GM19395 (cell line): ENCODE measurements around the gene SRBD1.

ENCODE experiments used
- ATAC-seq: cut with Tn5 transposase; IDR thresholded peaks from one replicate; pipeline ENCODE4 v1.9.1; 2021; ENCODE audit warnings: mild to moderate bottlenecking, moderate library complexity; ENCODE audit not compliant: unreplicated experiment

SRBD1 gene, protein sequence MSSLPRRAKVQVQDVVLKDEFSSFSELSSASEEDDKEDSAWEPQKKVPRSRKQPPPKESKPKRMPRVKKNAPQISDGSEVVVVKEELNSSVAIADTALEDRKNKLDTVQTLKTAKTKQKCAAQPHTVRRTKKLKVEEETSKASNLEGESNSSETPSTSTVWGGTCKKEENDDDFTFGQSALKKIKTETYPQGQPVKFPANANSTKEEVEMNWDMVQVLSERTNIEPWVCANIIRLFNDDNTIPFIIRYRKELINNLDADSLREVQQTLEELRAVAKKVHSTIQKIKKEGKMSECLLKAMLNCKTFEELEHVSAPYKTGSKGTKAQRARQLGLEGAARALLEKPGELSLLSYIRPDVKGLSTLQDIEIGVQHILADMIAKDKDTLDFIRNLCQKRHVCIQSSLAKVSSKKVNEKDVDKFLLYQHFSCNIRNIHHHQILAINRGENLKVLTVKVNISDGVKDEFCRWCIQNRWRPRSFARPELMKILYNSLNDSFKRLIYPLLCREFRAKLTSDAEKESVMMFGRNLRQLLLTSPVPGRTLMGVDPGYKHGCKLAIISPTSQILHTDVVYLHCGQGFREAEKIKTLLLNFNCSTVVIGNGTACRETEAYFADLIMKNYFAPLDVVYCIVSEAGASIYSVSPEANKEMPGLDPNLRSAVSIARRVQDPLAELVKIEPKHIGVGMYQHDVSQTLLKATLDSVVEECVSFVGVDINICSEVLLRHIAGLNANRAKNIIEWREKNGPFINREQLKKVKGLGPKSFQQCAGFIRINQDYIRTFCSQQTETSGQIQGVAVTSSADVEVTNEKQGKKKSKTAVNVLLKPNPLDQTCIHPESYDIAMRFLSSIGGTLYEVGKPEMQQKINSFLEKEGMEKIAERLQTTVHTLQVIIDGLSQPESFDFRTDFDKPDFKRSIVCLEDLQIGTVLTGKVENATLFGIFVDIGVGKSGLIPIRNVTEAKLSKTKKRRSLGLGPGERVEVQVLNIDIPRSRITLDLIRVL

DNA sequence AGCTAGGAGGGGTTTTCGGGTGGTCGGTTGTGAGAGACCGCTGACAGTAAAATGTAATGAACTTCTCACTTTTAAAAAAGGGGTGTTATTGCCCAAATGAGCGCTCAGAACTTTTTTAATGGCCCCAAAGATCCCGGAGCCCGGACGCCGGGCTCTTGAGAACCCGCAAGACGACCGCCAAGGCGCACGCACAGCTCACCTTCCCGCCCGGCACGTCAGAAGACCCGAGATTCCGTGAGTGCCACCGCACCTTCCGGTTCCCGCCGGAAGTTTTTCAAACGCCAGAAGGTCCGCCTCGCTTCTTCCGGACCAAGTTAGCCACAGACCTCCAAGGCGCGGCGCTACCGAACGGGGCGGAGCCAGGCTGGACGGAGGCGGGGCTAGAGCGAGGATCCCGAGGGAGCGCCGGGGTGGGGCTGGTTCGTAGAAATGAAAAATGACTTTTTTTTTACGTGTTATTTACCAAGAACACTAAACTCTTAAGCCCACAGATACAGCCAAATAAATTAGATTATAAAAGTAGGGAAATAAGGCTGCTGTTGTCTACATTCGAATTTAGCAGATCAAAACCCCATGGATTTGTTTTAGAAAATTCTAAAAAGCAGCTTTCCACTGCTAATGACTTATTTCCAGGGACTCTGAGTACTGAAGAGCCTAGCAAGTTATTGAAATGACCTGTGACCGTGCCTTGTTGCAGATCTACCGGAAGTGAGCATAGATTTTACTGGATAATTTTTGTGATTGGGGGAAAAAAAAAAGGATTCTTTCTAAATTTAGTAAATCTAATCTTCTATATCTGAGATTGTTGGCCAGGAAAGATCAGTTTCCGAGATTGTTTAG lies at the start of gene SRBD1:
SRBD1 (minus strand) TSS at position 248 of the 840 bp plus-strand sequence. CDS start 5,826 bp downstream, outside the sequence.
- ATAC-seq = peak; percentile 88

DNA sequence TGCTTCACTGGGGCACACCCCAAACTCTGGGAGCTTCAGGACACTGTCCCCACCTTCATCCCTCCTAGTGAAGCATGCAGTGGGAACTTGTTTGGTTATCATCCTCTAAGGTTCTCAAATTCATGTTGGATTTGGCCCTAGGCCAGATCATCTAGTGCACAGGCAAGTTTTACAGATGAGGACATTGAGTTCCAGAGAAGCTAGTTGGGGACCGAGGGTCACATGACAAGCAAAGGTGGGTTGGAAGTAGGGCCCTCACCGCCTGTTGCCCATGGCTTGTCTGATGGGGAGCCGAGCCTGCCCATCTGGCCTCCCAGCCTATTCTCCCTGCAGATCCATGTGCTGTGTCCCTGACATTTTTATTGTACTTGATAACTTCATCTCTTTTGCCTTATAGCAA lies 43.2 kb upstream of the SRBD1 start:
- no peak for ATAC-seq

DNA sequence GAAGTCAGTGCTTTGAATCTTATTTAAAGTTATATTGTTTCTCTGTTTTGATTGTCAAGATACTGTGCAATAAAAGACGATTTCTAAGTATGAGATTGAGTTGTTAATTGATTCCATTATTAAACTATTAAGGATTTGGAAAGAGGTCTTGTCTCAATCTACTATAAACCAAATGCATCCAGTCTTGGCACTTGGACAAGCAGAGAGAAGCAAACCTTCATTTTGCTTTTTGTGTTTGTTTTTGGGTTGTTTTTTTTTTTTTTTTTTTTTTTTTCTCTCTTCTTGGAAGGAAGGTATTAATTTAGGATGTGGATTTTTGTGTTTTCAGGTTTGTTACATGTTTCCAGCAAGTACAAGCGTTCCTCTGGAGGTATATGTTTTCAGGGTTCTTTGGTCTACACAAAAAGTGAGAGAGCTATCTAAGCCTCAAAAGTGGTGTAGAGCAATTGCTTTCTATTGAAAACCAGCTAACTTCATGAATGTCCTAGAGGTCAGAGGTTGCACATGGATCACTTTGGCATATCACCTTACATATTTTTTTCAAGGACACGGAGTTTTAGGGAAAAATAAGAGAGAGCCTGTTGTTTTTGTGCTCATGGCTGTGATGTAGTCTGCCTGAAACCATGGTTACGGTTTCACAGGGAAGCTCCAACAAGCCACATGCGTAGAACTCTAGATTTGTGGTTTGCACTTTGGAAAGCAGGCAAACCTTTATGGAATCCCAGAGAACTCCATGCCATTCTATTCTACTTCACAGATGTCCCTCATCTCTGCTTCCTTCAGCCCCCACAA lies 42.3 kb upstream of the SRBD1 start:
- ATAC-seq = no peak

DNA sequence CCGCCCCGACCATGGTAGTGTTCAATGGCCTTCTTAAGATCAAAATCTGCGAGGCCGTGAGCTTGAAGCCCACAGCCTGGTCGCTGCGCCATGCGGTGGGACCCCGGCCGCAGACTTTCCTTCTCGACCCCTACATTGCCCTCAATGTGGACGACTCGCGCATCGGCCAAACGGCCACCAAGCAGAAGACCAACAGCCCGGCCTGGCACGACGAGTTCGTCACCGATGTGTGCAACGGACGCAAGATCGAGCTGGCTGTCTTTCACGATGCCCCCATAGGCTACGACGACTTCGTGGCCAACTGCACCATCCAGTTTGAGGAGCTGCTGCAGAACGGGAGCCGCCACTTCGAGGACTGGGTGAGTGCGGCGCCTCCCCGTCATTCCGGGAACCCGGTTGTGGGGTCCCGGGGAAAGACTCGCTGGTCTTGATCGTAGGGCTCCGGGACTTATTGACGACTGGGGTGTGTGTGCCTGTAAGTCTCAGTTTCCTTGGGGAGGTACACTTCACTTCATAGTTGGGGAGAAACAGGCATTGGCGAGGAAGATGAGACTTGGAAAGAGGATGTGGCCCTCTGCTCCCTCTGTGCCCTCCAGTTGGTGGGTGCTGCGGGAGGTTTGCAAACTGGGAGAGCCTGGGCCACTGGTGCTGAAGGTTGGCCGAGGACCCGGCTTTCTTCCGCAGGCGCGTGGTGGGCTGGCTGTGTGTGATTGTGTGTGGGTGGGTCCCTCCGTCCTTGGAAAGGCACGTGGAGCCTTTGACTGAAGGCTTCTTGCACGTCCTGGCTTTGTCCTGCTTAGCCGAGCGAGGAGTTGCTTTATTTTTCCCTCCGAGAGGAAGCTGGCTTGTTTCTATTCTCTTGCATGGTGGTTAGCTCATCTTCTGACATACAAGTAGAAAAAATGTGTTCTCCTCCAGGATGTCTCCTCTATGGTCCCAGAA lies 41.3 kb upstream of the SRBD1 start:
- no peak for ATAC-seq

DNA sequence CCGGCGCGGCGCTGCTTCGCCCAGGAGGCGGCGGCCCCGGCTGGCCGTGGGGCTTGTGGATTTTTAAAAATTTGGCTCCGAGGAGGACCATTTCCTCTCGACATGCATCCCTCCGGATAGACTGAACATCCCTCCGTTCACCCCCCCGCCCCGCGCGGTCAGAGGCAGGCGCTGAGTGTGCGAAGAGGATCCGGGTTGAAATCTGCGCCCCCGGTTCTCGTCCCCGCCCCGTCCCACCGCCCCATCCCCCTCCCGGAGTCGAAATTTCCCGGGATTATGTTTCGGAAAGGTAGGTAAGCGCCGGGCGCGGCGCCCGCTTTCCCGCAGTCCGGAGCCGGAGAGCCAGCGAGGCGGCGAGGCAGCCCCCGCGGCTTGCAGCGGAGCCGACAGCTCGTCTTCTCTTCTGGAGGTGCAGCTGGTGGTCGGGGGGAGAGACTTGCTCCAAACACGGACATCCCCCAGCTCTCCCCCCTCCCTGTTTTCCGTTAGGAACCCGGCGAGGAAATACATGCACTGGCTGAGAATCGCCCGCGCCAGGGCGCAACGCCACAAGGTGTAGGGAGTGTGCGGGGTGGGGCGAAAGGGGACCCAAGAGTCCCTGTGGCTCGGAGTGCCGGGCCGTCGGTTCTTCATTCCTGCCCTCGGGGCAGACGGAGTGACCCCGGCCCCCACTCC lies 40.5 kb upstream of the SRBD1 start, which contains the start of gene PRKCE:
PRKCE (plus strand) TSS at position 261 of the 675 bp plus-strand sequence.
- ATAC-seq = peak; percentile 18

DNA sequence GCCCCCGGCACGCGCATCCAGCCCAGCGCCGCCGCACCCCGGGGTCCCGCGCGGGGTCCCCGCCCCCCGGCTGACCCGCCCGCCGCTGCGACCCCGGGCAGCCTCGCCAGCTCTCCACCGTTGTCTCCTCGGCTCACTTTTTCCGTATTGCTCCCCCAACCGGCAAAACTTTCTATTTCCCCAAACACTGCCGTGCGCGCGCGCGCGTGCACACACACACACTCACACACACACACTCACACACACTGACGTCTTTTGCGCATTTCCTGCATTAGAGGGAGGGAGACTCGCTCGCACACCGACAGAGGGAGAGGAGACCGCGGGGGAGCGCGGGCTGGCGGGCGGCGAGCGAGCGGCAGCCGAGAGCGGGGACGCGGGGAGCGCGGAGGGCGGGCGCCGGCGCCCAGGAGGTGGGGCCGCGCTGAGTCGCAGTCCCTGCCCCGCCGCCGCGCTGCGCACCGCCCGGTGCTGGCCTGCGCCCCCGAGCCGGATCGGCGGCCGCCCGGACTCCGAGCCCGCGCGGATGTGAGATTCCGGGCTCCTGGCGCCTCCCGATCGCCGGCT lies 39.9 kb upstream of the SRBD1 start:
- peak; percentile 77 for ATAC-seq

DNA sequence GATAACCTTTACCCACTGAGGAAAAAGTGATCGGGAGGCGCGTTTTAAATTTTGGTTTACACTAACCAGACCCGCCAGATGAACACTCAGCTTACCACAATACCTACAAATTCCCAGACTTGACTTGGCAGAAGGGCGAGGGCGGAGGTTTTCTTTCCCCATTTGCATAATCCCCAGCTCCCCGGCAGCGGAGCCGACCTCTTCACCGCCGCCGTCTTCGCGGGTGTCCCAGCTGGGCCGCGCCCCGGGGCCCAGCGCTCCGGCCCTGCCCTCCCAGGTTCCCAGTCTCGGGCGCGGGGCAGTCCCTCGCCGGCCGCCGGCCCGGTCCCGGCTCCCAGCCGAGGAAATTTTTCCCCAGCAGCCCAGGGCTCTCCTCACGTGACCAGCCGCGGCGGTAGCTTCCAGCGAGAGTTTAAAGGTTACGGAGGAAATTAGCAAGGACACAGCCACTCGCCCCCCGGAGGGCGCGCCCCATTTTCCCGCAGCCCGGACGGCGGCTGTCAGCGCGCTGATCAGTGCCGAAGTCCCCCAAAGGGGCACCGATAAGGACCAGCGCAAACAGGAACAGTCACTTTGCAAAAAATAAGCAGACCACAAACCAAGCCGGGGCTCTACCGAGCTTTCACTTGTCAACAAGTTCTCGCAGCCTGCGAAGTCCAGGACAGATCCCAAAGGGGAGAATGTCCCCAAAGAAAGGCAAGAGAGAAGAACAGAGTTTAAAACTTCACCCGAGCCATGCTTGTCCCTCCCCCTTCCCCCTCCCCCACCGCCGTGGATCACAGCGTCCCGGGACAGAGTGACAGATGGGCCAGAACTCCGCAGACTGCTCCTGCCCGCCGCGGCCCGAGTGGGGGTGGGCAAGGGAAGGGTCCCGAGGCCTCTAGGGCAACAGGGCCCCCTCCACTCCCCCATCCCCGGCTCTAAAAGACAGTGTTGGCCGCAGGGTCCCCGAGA lies 39.1 kb upstream of the SRBD1 start:
- ATAC-seq = peak; percentile 33

DNA sequence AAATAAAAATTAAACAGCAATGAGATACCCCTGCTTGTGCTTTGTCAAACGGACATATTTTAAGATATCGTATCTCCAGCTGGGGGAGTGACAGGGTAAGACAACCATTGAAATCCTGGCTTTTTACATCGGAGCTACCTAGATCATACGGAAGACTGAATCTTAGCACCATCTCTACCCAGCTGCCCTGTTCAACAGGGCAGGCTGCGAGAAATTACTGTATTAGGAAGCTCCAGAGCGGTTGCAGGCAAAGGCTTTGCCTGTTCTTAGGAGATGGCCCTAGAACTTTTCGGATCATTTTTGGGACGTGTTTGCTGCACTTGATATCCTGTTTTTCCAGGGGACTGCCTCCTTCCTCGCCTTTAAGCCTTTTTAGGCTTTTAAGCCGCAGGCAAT lies 38.4 kb upstream of the SRBD1 start:
- ATAC-seq = no peak

DNA sequence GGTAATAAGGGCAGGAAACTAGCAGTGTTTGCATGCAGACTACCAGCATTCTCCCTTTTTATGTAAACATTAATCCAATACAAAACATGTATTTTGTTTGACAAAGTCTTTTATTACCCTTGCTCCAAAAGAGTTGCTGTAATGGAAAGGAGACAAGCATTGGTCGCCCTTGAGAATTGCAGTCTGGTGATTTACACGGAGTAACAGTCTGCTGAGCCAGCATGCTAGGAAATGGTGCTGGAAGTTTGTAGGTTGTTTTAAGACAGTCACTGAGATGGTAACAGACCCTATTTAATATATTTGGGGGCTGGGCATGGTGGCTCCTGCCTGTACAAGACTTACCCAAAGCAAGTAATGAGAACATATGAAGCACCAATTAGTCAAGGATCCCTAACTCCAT lies 37.6 kb upstream of the SRBD1 start:
- ATAC-seq = no peak

DNA sequence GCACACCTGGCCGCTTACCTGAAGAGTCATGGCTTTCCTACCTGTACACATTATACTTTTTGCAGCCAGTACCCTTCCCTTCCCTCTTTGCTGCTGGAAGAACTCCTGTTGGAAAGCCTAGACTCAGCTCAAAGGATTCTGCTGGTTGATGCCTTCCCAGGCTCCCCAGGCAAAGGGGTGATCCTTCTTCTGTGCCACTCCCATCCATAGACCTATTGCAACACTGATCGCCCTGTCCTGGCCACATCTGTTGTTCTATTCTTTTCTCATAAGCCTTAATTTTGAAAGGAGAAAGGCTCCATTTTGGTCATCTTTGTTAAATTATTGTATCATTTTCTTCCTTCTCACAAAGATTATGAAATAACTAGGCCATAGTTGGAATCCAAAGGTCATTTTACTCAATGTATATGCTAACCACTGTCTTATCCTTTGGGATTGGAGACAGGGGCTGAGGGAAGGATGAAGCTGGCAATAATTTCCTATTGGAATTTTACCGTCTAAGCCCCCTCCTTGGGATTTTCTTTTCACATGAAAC lies 37.0 kb upstream of the SRBD1 start:
- no peak for ATAC-seq

DNA sequence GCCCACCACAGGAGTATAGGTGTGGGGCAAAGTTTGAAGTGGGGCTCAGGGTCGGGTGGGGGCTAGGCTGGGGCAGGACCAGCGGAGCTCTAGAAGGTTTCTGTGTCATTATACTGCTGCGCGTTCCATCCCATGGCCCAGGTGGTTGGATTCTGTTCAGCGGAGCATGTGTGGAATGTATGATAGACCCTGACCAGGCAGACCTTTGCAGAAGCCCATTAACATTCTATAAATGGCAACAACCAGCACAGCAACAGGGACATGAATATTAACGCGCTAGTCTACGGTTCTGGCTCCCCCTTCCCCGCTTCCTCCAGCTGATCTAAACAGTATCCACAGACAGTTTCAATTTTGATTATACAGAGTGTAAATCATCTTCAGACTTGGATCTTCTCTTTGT lies 36.3 kb upstream of the SRBD1 start:
- no peak for ATAC-seq

DNA sequence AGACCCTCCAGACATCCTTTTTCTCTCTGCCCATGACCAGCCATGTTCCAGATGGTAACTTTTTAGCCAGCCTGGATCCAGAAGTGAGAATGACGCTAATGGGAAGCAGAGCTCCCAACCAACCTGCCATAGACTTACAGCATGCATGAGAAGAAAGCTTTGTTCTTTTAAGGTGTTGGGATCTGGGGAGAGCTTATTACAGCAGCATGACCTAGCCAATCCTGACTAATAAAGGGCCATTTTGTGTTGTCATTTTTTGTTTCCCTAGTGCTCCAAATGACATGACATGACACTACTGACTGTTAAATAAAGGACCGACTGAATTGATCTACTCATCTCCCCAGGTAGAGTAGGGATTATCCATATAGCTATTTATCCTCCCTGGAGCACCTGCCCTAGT lies 35.2 kb upstream of the SRBD1 start:
- ATAC-seq = no peak

DNA sequence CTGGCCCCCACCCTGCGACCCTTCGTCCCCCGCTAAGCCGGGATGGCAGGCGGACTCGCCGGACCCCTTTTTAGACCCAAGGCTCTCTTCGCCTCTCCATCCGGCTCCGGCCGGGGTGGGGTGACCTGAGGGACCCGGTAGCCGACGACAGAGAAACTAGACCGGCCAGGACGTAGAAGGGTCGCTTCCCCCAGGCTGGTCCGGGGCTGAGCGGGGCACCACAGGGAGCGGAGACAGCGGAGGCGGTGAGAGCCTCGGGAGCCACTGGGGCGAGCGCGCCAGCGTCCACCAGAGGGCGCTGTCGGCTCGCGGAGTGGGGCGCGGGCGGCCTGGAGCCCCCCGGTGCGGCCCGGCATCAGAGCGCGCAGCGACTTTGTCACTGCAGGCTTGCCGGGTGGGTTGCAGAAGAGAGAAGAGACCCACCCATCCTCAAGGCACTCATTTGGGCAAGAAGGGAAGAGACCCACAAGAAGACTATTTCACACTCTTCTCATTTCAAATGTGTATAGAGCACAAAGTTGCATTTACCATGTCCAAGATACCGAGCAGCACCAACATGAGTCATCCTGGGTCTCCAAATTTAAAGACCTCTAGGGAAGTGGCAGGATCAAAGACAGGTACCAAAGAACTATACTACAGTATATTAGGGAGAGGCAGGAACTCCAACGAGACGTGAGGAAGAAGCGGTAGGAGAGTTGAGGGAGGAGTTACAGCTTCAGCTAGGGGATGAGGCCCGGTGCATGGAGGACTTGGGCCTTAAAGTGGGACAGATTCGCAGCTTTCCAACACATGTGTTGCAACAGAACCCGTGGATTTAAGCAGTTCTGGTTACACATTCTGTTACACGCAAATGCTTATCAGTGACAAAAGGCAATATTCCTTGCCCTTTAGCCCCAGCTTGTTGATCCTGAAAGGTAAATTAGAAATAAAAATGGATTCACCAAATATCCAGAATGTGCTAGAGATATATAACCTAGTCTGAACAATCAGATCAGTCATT lies 32.8 kb upstream of the SRBD1 start:
- ATAC-seq = peak; percentile 71

DNA sequence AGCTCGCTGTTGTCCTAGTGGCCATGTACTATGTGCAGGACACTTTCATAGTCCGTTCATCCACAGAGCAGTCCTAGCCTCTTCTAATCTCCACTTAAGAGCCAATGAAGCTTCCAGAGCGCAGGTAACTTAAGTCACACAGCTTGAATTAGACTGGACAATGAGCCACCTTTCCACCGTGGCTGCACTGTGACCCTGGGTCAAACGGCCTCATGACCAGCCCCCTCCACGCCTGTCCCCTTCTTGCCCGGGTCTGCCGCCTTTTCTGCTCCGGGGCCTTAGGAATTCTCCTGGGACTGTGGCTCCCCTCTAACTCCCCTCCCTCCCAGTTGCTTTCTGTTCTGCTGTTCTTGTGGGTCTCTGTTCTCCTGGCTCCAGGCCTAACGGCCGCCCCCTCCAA lies 32.0 kb upstream of the SRBD1 start:
- ATAC-seq = peak; percentile 17

DNA sequence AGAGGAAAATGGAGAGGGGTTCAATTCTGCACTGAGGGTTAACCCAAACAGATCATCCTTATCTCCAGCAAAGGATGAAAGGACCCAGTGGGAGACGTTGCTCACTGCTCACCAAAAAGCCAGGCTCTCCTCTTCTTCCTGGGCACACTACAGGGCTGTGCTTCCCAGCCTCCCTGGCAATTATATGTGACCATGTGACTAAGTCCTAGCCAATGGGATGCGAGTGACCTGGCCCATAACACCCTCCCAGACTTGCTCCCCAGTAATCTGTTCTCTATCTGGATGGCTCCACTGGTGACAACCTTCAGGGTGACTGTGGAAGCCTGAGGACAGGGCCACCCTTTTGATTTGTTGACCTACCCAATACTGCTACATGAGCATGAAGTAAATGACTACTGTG lies 29.5 kb upstream of the SRBD1 start:
- ATAC-seq = no peak
